Liver (tissue), 9 donors: ENCODE results near the gene FAM20C. TPM values are rescaled to one million over a fixed set of nuclear protein-coding genes. Genes with fewer than 3 reads are reported as not detected.

Experiments
- DNase-seq: peaks from one replicate; pipeline ENCODE4 v3.0.0-alpha.2; 2017; ENCODE audit warnings: low spot score
- H3K27ac ChIP-seq, 2 donors: one replicate each; pipeline ENCODE4 v1.7.0; 2013; ENCODE audit warnings: inconsistent platforms in 2 of 2, low read length in 2 of 2, control low read depth in 1 of 2, low read depth in 1 of 2, mild to moderate bottlenecking in 1 of 2
- H3K27me3 ChIP-seq, 4 donors: one replicate each; pipeline versions ENCODE4 v1.6.1 to v1.7.0; 2013; ENCODE audit warnings: low read length in 3 of 4, inconsistent platforms in 1 of 4, mild to moderate bottlenecking in 1 of 4, moderate library complexity in 1 of 4; ENCODE audit not compliant: control insufficient read depth in 4 of 4, insufficient read depth in 4 of 4
- H3K36me3 ChIP-seq, 4 donors: one replicate each; pipeline versions ENCODE4 v1.6.1 to v1.7.0; 2013; ENCODE audit warnings: low read length in 3 of 4, mild to moderate bottlenecking in 3 of 4, low read depth in 1 of 4, moderate library complexity in 1 of 4; ENCODE audit not compliant: control insufficient read depth in 4 of 4, insufficient read depth in 3 of 4
- H3K4me1 ChIP-seq, 4 donors: one replicate each; pipeline versions ENCODE4 v1.6.1 to v1.7.0; 2013; ENCODE audit warnings: low read length in 3 of 4, mild to moderate bottlenecking in 3 of 4, moderate library complexity in 1 of 4; ENCODE audit not compliant: control insufficient read depth in 4 of 4, insufficient read depth in 4 of 4
- H3K4me3 ChIP-seq, 3 donors: one replicate each; pipeline versions ENCODE4 v1.6.1 to v1.7.0; 2013; ENCODE audit warnings: low read length in 3 of 3, control low read depth in 1 of 3, low read depth in 1 of 3, mild to moderate bottlenecking in 1 of 3
- H3K9ac ChIP-seq, 2 donors: one replicate each; pipeline ENCODE4 v1.7.0; 2013; ENCODE audit warnings: low read length in 2 of 2, mild to moderate bottlenecking in 2 of 2, moderate library complexity in 2 of 2, control low read depth in 1 of 2, low read depth in 1 of 2
- H3K9me3 ChIP-seq, 4 donors: one replicate each; pipeline versions ENCODE4 v1.6.1 to v1.7.0; 2013; ENCODE audit warnings: low read length in 3 of 4; ENCODE audit not compliant: control insufficient read depth in 4 of 4
- EGR1 ChIP-seq, 2 donors: IDR thresholded peaks; 2 replicates each; pipeline ENCODE4 v1.6.1; 2016 to 2018; ENCODE audit warnings: antibody characterized with exemption in 2 of 2, low read depth in 2 of 2
- FOXA2 ChIP-seq: IDR thresholded peaks from 2 replicates; pipeline ENCODE4 v1.6.1; 2016; ENCODE audit warnings: antibody characterized with exemption
- GABPA ChIP-seq, 2 donors: IDR thresholded peaks in 1 of 2; conservative IDR thresholded peaks in 1 of 2; 2 replicates each; pipeline ENCODE4 v1.6.1; 2016; ENCODE audit warnings: antibody characterized with exemption in 2 of 2, mild to moderate bottlenecking in 1 of 2, moderate library complexity in 1 of 2
- HNF4A ChIP-seq, 2 donors: conservative IDR thresholded peaks; 2 replicates each; pipeline ENCODE4 v1.6.1; 2016; ENCODE audit warnings: antibody characterized with exemption in 2 of 2, mild to moderate bottlenecking in 2 of 2
- HNF4G ChIP-seq: IDR thresholded peaks from 2 replicates; pipeline ENCODE4 v1.6.1; 2016; ENCODE audit warnings: antibody characterized with exemption
- JUND ChIP-seq, 2 donors: IDR thresholded peaks; 2 replicates each; pipeline ENCODE4 v1.6.1; 2016; ENCODE audit warnings: antibody characterized with exemption in 2 of 2
- NR2F2 ChIP-seq: IDR thresholded peaks from 2 replicates; pipeline ENCODE4 v1.6.1; 2016; ENCODE audit warnings: antibody characterized with exemption
- RAD21 ChIP-seq, 2 donors: IDR thresholded peaks; 2 replicates each; pipeline ENCODE4 v1.6.1; 2016; ENCODE audit warnings: antibody characterized with exemption in 2 of 2, mild to moderate bottlenecking in 2 of 2
- TAF1 ChIP-seq: conservative IDR thresholded peaks from 2 replicates; pipeline ENCODE4 v1.6.1; 2016; ENCODE audit warnings: antibody characterized with exemption, mild to moderate bottlenecking
- YY1 ChIP-seq: IDR thresholded peaks from 2 replicates; pipeline ENCODE4 v1.6.1; 2016; ENCODE audit warnings: antibody characterized with exemption, mild to moderate bottlenecking
- WGBS: extraction: QIAGEN DNeasy Blood & Tissue Kit; methylation state at CpG from one replicate; pipeline ENCODE4 v1.1.7; 2013; 5-methylcytosine and 5-hydroxymethylcytosine counted together
- polyA plus RNA-seq, 2 donors: library from polyadenylated mRNA; stranded (reverse) in 1 of 2; unstranded in 1 of 2; fragments of 200-250 nt in 1 of 2; fragments of >200 nt in 1 of 2; fragmentation: Nextera tagmentation in 1 of 2; extraction: Ambion mirVana in 1 of 2; gene quantifications; one replicate each; pipeline versions ENCODE4 v1.2.1 to v1.2.3, GENCODE V29; 2013 to 2015
- total RNA-seq, 2 donors: library from RNA; depleted of rRNA; stranded (reverse); fragments of >200 nt; gene quantifications; one replicate each; pipeline ENCODE4 v1.2.3, GENCODE V29; 2014
- TF ChIP-seq, protein P1 (sequence below): fragments of 150-350 bp; IDR thresholded peaks from 2 replicates; pipeline ENCODE4 v1.5.1; 2017; ENCODE audit warnings: improper control_type of control experiment, low read depth, low read length; ENCODE audit not compliant: missing input control
- TF ChIP-seq, protein P2 (sequence below): IDR thresholded peaks from 2 replicates; pipeline ENCODE4 v1.6.1; 2016; ENCODE audit warnings: antibody characterized with exemption
- TF ChIP-seq, protein P3 (sequence below): IDR thresholded peaks from 2 replicates; pipeline ENCODE4 v1.6.1; 2016; ENCODE audit warnings: antibody characterized with exemption
- TF ChIP-seq, protein P4 (sequence below): IDR thresholded peaks from 2 replicates; pipeline ENCODE4 v1.6.1; 2016; ENCODE audit warnings: antibody characterized with exemption
- TF ChIP-seq, protein P5 (sequence below): IDR thresholded peaks from 2 replicates; pipeline ENCODE4 v1.6.1; 2016; ENCODE audit warnings: antibody characterized with exemption, mild to moderate bottlenecking
- donor health status: healthy.
- donor health status: healthy.
- donor health status: healthy.
- donor health status: healthy.
- donor health status: healthy.

Gene FAM20C
- total and polyA plus RNA-seq, 4 donors: 13.4 to 40.4 (median 31.5) TPM

DNA sequence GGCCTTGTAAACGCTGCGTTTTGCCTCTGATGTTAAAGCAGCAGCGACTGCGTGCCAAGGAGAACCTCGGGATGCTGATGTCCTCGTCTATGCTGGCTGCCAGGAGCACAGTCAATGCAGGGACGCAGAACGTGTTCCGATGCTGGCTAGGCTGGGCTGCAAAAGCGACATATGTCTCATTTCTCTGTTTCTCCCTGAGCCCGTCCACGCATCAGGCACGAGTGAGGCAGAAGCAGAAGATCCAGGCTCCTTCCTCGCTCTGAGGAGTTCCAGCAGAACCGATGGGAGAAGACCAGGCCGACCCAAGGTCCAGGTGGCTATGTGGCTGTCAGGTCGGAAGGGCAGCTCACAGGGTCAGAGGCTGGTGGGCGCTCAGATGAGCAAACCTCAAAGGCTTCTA lies 93.9 kb downstream of the FAM20C start:
- H3K9ac ChIP-seq: no peak overlapping the region
- 86% methylated on average over 18 of the region's 18 CpGs for WGBS
- H3K9me3 ChIP-seq: no peaks in the 10 kb centered on the region
- H3K27ac ChIP-seq: no peak overlapping the region
- no peaks in the 10 kb centered on the region for H3K36me3 ChIP-seq
- H3K4me1 ChIP-seq: peaks cover 0 to 6% (median 2%) of the 10 kb centered on the region in 4 donors
- no peak for TF ChIP-seq GABPA (IDR thresholded peaks at IDR 0.05 in 1 of 2, conservative IDR thresholded peaks at IDR 0.05 in 1 of 2)
- TF ChIP-seq, protein P1, sequence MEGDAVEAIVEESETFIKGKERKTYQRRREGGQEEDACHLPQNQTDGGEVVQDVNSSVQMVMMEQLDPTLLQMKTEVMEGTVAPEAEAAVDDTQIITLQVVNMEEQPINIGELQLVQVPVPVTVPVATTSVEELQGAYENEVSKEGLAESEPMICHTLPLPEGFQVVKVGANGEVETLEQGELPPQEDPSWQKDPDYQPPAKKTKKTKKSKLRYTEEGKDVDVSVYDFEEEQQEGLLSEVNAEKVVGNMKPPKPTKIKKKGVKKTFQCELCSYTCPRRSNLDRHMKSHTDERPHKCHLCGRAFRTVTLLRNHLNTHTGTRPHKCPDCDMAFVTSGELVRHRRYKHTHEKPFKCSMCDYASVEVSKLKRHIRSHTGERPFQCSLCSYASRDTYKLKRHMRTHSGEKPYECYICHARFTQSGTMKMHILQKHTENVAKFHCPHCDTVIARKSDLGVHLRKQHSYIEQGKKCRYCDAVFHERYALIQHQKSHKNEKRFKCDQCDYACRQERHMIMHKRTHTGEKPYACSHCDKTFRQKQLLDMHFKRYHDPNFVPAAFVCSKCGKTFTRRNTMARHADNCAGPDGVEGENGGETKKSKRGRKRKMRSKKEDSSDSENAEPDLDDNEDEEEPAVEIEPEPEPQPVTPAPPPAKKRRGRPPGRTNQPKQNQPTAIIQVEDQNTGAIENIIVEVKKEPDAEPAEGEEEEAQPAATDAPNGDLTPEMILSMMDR: no peak
- no peak for TF ChIP-seq HNF4A (conservative IDR thresholded peaks at IDR 0.05)
- TF ChIP-seq, protein P2, sequence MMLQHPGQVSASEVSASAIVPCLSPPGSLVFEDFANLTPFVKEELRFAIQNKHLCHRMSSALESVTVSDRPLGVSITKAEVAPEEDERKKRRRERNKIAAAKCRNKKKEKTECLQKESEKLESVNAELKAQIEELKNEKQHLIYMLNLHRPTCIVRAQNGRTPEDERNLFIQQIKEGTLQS: no peak
- TF ChIP-seq JUND (IDR thresholded peaks at IDR 0.05): no peak
- no peak for TF ChIP-seq NR2F2
- no peak for TF ChIP-seq HNF4G
- TF ChIP-seq YY1: no peak
- TF ChIP-seq EGR1 (IDR thresholded peaks at IDR 0.05; ENCODE audit: low read depth in 2 of 2): no peak
- TF ChIP-seq, protein P3, sequence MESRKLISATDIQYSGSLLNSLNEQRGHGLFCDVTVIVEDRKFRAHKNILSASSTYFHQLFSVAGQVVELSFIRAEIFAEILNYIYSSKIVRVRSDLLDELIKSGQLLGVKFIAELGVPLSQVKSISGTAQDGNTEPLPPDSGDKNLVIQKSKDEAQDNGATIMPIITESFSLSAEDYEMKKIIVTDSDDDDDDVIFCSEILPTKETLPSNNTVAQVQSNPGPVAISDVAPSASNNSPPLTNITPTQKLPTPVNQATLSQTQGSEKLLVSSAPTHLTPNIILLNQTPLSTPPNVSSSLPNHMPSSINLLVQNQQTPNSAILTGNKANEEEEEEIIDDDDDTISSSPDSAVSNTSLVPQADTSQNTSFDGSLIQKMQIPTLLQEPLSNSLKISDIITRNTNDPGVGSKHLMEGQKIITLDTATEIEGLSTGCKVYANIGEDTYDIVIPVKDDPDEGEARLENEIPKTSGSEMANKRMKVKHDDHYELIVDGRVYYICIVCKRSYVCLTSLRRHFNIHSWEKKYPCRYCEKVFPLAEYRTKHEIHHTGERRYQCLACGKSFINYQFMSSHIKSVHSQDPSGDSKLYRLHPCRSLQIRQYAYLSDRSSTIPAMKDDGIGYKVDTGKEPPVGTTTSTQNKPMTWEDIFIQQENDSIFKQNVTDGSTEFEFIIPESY: no peak
- no peak for TF ChIP-seq FOXA2
- TF ChIP-seq TAF1: no peak
- no peak for TF ChIP-seq RAD21 (IDR thresholded peaks at IDR 0.05)
- TF ChIP-seq, protein P4, sequence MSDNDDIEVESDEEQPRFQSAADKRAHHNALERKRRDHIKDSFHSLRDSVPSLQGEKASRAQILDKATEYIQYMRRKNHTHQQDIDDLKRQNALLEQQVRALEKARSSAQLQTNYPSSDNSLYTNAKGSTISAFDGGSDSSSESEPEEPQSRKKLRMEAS: no peak
- DNase-seq: no peak
- no peak overlapping the region for H3K4me3 ChIP-seq
- H3K27me3 ChIP-seq: peaks cover 0 to 10% (median 2%) of the 10 kb centered on the region in 4 donors

DNA sequence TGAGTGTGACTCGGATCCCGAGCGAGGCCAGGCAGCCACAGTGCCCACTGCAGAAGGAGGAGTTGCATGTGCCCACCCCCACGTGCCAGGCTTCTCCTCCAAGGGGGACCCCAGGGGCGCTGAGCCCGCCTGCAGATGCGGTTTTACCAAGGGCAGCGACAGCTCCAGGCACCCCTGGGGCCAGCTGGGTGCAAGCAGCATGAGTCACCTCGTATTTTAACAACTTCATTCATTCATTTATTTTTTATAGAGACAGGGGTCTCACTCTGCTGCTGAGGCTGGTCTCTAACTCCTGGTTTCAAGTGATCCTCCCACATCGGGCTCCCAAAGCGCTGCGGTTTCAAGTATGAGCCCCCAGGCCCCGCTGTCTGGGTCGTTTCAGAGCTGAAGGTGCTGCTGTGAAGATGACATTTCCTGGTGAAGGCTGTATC lies 96.3 kb downstream of the FAM20C start:
- Histone ChIP-seq H3K9me3 (no peaks in the 10 kb centered on the region), H3K27ac (no peak overlapping the region), H3K4me1 (peaks cover 0 to 6% (median 2%) of the 10 kb centered on the region in 4 donors), H3K9ac (no peak overlapping the region), H3K36me3 (no peaks in the 10 kb centered on the region), H3K27me3 (peaks cover 0 to 19% (median 4%) of the 10 kb centered on the region in 4 donors), H3K4me3 (no peak overlapping the region)
- 70% methylated on average over 14 of the region's 14 CpGs for WGBS
- no peak for DNase-seq
- TF ChIP-seq FOXA2: no peak
- TF ChIP-seq EGR1 (IDR thresholded peaks at IDR 0.05; ENCODE audit: low read depth in 2 of 2): no peak
- no peak for TF ChIP-seq HNF4A (conservative IDR thresholded peaks at IDR 0.05)
- TF ChIP-seq JUND (IDR thresholded peaks at IDR 0.05): no peak

DNA sequence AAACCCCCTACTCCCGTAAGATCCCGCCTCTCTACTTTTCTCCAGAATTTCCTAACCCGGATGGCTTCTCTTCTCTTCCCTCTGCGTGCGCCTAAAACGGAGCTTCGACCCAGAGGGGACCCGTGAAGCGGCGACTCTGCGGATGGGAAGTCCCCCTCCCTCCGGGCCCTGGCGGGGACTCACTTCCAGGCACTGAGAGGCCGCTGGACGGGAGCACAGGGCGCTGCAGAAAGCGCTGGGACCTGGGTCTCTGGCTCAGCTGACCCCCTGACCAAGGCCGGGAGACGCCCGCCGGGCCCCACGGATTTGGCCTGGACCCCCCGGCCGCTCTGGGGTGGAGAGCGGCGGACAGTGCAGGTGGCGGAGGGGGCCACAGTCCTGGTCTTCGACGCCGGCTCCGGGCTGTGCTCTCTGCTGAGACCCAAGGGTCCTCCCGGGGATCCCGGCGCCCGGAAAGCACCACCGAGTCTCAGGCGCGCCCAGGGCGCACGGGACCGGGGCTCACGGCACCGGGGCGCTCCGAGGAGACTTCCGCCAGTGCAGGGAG lies 96.9 kb downstream of the FAM20C start:
- H3K27me3 ChIP-seq: peaks cover 0 to 19% (median 6%) of the 10 kb centered on the region in 4 donors
- H3K36me3 ChIP-seq: no peaks in the 10 kb centered on the region
- no peak for DNase-seq
- H3K9me3 ChIP-seq: no peaks in the 10 kb centered on the region
- TF ChIP-seq TAF1 (no peak), GABPA (IDR thresholded peaks at IDR 0.05 in 1 of 2, conservative IDR thresholded peaks at IDR 0.05 in 1 of 2) (no peak), HNF4G (no peak), JUND (IDR thresholded peaks at IDR 0.05) (no peak), HNF4A (conservative IDR thresholded peaks at IDR 0.05) (no peak)
- TF ChIP-seq, protein P3: no peak
- TF ChIP-seq, protein P5, sequence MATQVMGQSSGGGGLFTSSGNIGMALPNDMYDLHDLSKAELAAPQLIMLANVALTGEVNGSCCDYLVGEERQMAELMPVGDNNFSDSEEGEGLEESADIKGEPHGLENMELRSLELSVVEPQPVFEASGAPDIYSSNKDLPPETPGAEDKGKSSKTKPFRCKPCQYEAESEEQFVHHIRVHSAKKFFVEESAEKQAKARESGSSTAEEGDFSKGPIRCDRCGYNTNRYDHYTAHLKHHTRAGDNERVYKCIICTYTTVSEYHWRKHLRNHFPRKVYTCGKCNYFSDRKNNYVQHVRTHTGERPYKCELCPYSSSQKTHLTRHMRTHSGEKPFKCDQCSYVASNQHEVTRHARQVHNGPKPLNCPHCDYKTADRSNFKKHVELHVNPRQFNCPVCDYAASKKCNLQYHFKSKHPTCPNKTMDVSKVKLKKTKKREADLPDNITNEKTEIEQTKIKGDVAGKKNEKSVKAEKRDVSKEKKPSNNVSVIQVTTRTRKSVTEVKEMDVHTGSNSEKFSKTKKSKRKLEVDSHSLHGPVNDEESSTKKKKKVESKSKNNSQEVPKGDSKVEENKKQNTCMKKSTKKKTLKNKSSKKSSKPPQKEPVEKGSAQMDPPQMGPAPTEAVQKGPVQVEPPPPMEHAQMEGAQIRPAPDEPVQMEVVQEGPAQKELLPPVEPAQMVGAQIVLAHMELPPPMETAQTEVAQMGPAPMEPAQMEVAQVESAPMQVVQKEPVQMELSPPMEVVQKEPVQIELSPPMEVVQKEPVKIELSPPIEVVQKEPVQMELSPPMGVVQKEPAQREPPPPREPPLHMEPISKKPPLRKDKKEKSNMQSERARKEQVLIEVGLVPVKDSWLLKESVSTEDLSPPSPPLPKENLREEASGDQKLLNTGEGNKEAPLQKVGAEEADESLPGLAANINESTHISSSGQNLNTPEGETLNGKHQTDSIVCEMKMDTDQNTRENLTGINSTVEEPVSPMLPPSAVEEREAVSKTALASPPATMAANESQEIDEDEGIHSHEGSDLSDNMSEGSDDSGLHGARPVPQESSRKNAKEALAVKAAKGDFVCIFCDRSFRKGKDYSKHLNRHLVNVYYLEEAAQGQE: no peak
- H3K4me3 ChIP-seq: no peak overlapping the region
- WGBS: 24% methylated on average over 46 of the region's 46 CpGs
- H3K27ac ChIP-seq: no peak overlapping the region
- no peak overlapping the region for H3K9ac ChIP-seq
- peaks cover 0 to 6% (median 2%) of the 10 kb centered on the region in 4 donors for H3K4me1 ChIP-seq
